Loucy (cell line): ENCODE measurements around the gene SERF2.
"Not testable (repeated sequence)": the region's sequence is repeated elsewhere in the genome, so short reads cannot be mapped to it uniquely, and the experiment has no call there.

Source experiments
- H2AFZ ChIP-seq: fragments of 200-600 bp; sonication (generic); 2 replicates; pipeline ENCODE4 v1.6.0; 2016; ENCODE audit warnings: antibody characterized with exemption, mild to moderate bottlenecking, low read length, moderate library complexity
- H3F3A ChIP-seq: fragments of 200-600 bp; 2 replicates; pipeline ENCODE4 v1.6.0; 2016; ENCODE audit warnings: antibody characterized with exemption, low read depth, mild to moderate bottlenecking
- H3K27me3 ChIP-seq: fragments of 200-600 bp; sonication (generic); 2 replicates; pipeline ENCODE4 v1.6.1; 2014; ENCODE audit warnings: low read length, mild to moderate bottlenecking; ENCODE audit not compliant: insufficient read depth, poor library complexity, severe bottlenecking
- H3K36me3 ChIP-seq: fragments of 200-600 bp; sonication (generic); 2 replicates; pipeline ENCODE4 v1.6.1; 2016; ENCODE audit warnings: low read length; ENCODE audit not compliant: insufficient read depth
- H3K4me1 ChIP-seq: fragments of 200-600 bp; sonication (generic); 2 replicates; pipeline ENCODE4 v1.5.1; 2014; ENCODE audit warnings: low read length, mild to moderate bottlenecking; ENCODE audit not compliant: insufficient read depth, poor library complexity, severe bottlenecking
- H3K4me2 ChIP-seq: fragments of 200-600 bp; sonication (generic); 2 replicates; pipeline ENCODE4 v1.6.0; 2014; ENCODE audit warnings: antibody characterized with exemption, low read length, low read depth, mild to moderate bottlenecking; ENCODE audit not compliant: poor library complexity, severe bottlenecking
- H3K4me3 ChIP-seq: fragments of 200-600 bp; sonication (generic); 2 replicates; pipeline ENCODE4 v1.5.1; 2014; ENCODE audit warnings: low read length, mild to moderate bottlenecking, mixed read lengths; ENCODE audit not compliant: poor library complexity, severe bottlenecking
- H3K79me2 ChIP-seq: fragments of 200-600 bp; sonication (generic); 2 replicates; pipeline ENCODE4 v1.6.1; 2014; ENCODE audit warnings: low read length; ENCODE audit not compliant: insufficient read depth
- H3K9ac ChIP-seq: fragments of 200-600 bp; sonication (generic); 2 replicates; pipeline ENCODE4 v1.6.0; 2014; ENCODE audit warnings: mild to moderate bottlenecking, low read depth, low read length, moderate library complexity; ENCODE audit not compliant: poor library complexity, severe bottlenecking
- H3K9me2 ChIP-seq: fragments of 200-600 bp; sonication (generic); replicated peaks from 2 replicates; pipeline ENCODE4 v1.6.1; 2016; ENCODE audit warnings: low read depth, low read length, mixed read lengths
- H3K9me3 ChIP-seq: fragments of 200-600 bp; sonication (generic); 2 replicates; pipeline ENCODE4 v1.6.1; 2014; ENCODE audit warnings: mild to moderate bottlenecking, antibody characterized with exemption, low read length, low read depth; ENCODE audit not compliant: insufficient read depth
- H4K20me1 ChIP-seq: fragments of 200-600 bp; sonication (generic); 2 replicates; pipeline ENCODE4 v1.6.0; 2014; ENCODE audit warnings: antibody characterized with exemption, low read length, mild to moderate bottlenecking; ENCODE audit not compliant: insufficient read depth, poor library complexity, severe bottlenecking
- CTCF ChIP-seq: fragments of 200-600 bp; sonication (generic); conservative IDR thresholded peaks from 2 replicates; pipeline ENCODE4 v1.5.1; 2014; ENCODE audit warnings: mild to moderate bottlenecking, antibody characterized with exemption, low read length
- EZH2phosphoT487 ChIP-seq: fragments of 200-600 bp; IDR thresholded peaks from 2 replicates; pipeline ENCODE4 v1.6.1; 2018; ENCODE audit warnings: antibody characterized with exemption, mild to moderate bottlenecking, moderate library complexity, borderline replicate concordance

The SERF2 gene

GRCh38 chr15:43791993-43792760 is at the start of gene SERF2:
TSS of gene SERF2 (plus strand) at chr15:43792320. CDS start at chr15:43792377, 57 bp downstream.
- peaks cover 46% of the 10 kb centered on the region for H4K20me1 ChIP-seq
- H3F3A ChIP-seq: 0 out of 2 replicates have a peak, but pooled peaks cover 2% of the 10 kb centered on the region
- H3K27me3 ChIP-seq: peaks cover 6% of the 10 kb centered on the region
- no peaks in the 10 kb centered on the region for H3K9me2 ChIP-seq
- peak within 1 kb of the TSS; percentile 97 for H3K4me2 ChIP-seq
- no peaks in the 10 kb centered on the region for H3K9me3 ChIP-seq
- H3K9ac ChIP-seq: peak within 1 kb of the TSS; percentile 98
- peaks cover 24% of the 10 kb centered on the region; the same call in 1 of the 2 replicates for H3K36me3 ChIP-seq
- H3K4me3 ChIP-seq: peak within 1 kb of the TSS; percentile 88
- no peak for TF ChIP-seq CTCF
- TF ChIP-seq EZH2phosphoT487: no peak
- H3K79me2 ChIP-seq: peaks cover 44% of the 10 kb centered on the region
- H3K4me1 ChIP-seq: peaks cover 38% of the 10 kb centered on the region
- peak within 1 kb of the TSS; percentile 86 for H2AFZ ChIP-seq

- peak within 1 kb of the TSS; percentile 89 for H2AFZ ChIP-seq
- not testable (repeated sequence) for H3F3A ChIP-seq, H3K9me3 ChIP-seq, H3K9me2 ChIP-seq, H3K27me3 ChIP-seq, H3K36me3 ChIP-seq
- H3K4me2 ChIP-seq: peak within 1 kb of the TSS; percentile 83
- H3K79me2 ChIP-seq: peaks cover 55% of the 10 kb centered on the region
- H4K20me1 ChIP-seq: peaks cover 40% of the 10 kb centered on the region
- H3K4me3 ChIP-seq: peak within 1 kb of the TSS; percentile 88
- H3K9ac ChIP-seq: peak within 1 kb of the TSS; percentile 99
- peaks cover 34% of the 10 kb centered on the region for H3K4me1 ChIP-seq
These were observed 45.7 kb upstream of the SERF2 start, which contains the start of gene PDIA3 for GRCh38 chr15:43746245-43746902. TSS of gene PDIA3 (plus strand) at chr15:43746438. CDS start at chr15:43746540, 102 bp downstream.

- peaks cover 60% of the 10 kb centered on the region for H3K79me2 ChIP-seq
- H3K4me2 ChIP-seq: peak overlapping the region; percentile 81
- peaks cover 40% of the 10 kb centered on the region for H3K4me1 ChIP-seq
- not testable (repeated sequence) for H3K9me2 ChIP-seq, H3K27me3 ChIP-seq, H3K36me3 ChIP-seq, H3F3A ChIP-seq, H3K9me3 ChIP-seq
- H3K9ac ChIP-seq: peak overlapping the region; percentile 99
- peaks cover 45% of the 10 kb centered on the region for H4K20me1 ChIP-seq
- H2AFZ ChIP-seq: peak overlapping the region; percentile 78
- peak overlapping the region; percentile 88 for H3K4me3 ChIP-seq
These were observed 45.2 kb upstream of the SERF2 start for GRCh38 chr15:43746903-43747309.

- peaks cover 60% of the 10 kb centered on the region for H4K20me1 ChIP-seq
These were observed 43.7 kb upstream of the SERF2 start for GRCh38 chr15:43748376-43748775.

More at GRCh38 chr15:43748376-43748775, 43.7 kb upstream of the SERF2 start:
- no peaks in the 10 kb centered on the region for H3K9me3 ChIP-seq
- H3K4me1 ChIP-seq: peaks cover 48% of the 10 kb centered on the region
- H3K4me2 ChIP-seq: peak overlapping the region; percentile 81
- peaks cover 23% of the 10 kb centered on the region; the same call in 1 of the 2 replicates for H3K36me3 ChIP-seq
- no peaks in the 10 kb centered on the region for H3K27me3 ChIP-seq
- peak overlapping the region; percentile 88 for H3K4me3 ChIP-seq
- no peaks in the 10 kb centered on the region for H3K9me2 ChIP-seq
- H3F3A ChIP-seq: no peaks in the 10 kb centered on the region
- peaks cover 75% of the 10 kb centered on the region for H3K79me2 ChIP-seq
- H3K9ac ChIP-seq: peak overlapping the region; percentile 99
- TF ChIP-seq CTCF (no peak), EZH2phosphoT487 (no peak)
- no peak overlapping the region for H2AFZ ChIP-seq
